Measurements from ENCODE around the gene SSBP4. TPM values are rescaled to one million over a fixed set of nuclear protein-coding genes. Genes with fewer than 3 reads are reported as not detected.

SSBP4 gene
- total RNA-seq, 1 donor from 2014 or later, result 56.6 TPM

GRCh38 chr19:18423258-18424020 is 4.2 kb downstream of the SSBP4 start:
- no peaks in the 10 kb centered on the region for H3K9me3 ChIP-seq (ENCODE audit: insufficient read depth, low read depth, low read length)
- H3K9ac ChIP-seq (ENCODE audit: low read length), result no peak overlapping the region
- H3K36me3 ChIP-seq (ENCODE audit: insufficient read depth, low read length), result no peaks in the 10 kb centered on the region
- H4K20me1 ChIP-seq (ENCODE audit: insufficient read depth, low read length), result peaks cover 78% of the 10 kb centered on the region
- peaks cover 34% of the 10 kb centered on the region for H3K4me1 ChIP-seq (ENCODE audit: insufficient read depth, low read length)
- no peak overlapping the region for H3K27ac Mint-ChIP-seq (ENCODE audit: unreplicated experiment)
- H3K4me1 Mint-ChIP-seq (ENCODE audit: low read depth, unreplicated experiment), result peaks cover 3% of the 10 kb centered on the region
- DNase-seq (ENCODE audit: low read depth), result no peak
- no peak for FAIRE-seq
- H3K27ac ChIP-seq (ENCODE audit: low read depth, low read length), result no peak overlapping the region
- H3K79me2 ChIP-seq (ENCODE audit: insufficient read depth, low read length), result peaks cover 83% of the 10 kb centered on the region
- H3K9me3 Mint-ChIP-seq (ENCODE audit: unreplicated experiment), result no peaks in the 10 kb centered on the region
- peaks cover 4% of the 10 kb centered on the region for H3K36me3 Mint-ChIP-seq (ENCODE audit: low read depth, unreplicated experiment)
- H3K27me3 ChIP-seq (ENCODE audit: insufficient read depth, low read length), result no peaks in the 10 kb centered on the region
- H3K4me2 ChIP-seq (ENCODE audit: low read length), result no peak overlapping the region
- H2AFZ ChIP-seq (ENCODE audit: low read depth, low read length), result no peak overlapping the region
- no peaks in the 10 kb centered on the region for H3K27me3 Mint-ChIP-seq (ENCODE audit: low read depth, unreplicated experiment)
- H3K4me3 Mint-ChIP-seq (ENCODE audit: unreplicated experiment), result no peak overlapping the region
- no peak overlapping the region for H3K4me3 ChIP-seq (ENCODE audit: insufficient read depth, low read depth, low read length)
- TF ChIP-seq EZH2 (IDR thresholded peaks at IDR 0.05; ENCODE audit: insufficient read depth, low read length) (no peak), CTCF (IDR thresholded peaks at IDR 0.05; ENCODE audit: insufficient read depth, low read depth, low read length) (no peak)

GRCh38 chr19:18424122-18424889 is 5.1 kb downstream of the SSBP4 start:
- peaks cover 3% of the 10 kb centered on the region for H3K4me1 Mint-ChIP-seq (ENCODE audit: low read depth, unreplicated experiment)
- no peak overlapping the region for H3K27ac Mint-ChIP-seq (ENCODE audit: unreplicated experiment)
- Histone ChIP-seq H3K9ac (ENCODE audit: low read length) (no peak overlapping the region), H4K20me1 (ENCODE audit: insufficient read depth, low read length) (peaks cover 78% of the 10 kb centered on the region), H3K4me2 (ENCODE audit: low read length) (no peak overlapping the region), H3K4me3 (ENCODE audit: insufficient read depth, low read depth, low read length) (no peak overlapping the region), H3K9me3 (ENCODE audit: insufficient read depth, low read depth, low read length) (no peaks in the 10 kb centered on the region), H2AFZ (ENCODE audit: low read depth, low read length) (no peak overlapping the region), H3K27ac (ENCODE audit: low read depth, low read length) (no peak overlapping the region), H3K27me3 (ENCODE audit: insufficient read depth, low read length) (no peaks in the 10 kb centered on the region), H3K36me3 (ENCODE audit: insufficient read depth, low read length) (no peaks in the 10 kb centered on the region), H3K4me1 (ENCODE audit: insufficient read depth, low read length) (peaks cover 35% of the 10 kb centered on the region), H3K79me2 (ENCODE audit: insufficient read depth, low read length) (peaks cover 83% of the 10 kb centered on the region)
- no peak overlapping the region for H3K4me3 Mint-ChIP-seq (ENCODE audit: unreplicated experiment)
- no peak for FAIRE-seq
- no peaks in the 10 kb centered on the region for H3K9me3 Mint-ChIP-seq (ENCODE audit: unreplicated experiment)
- TF ChIP-seq CTCF (IDR thresholded peaks at IDR 0.05; ENCODE audit: insufficient read depth, low read depth, low read length) (no peak), EZH2 (IDR thresholded peaks at IDR 0.05; ENCODE audit: insufficient read depth, low read length) (no peak)
- peaks cover 4% of the 10 kb centered on the region for H3K36me3 Mint-ChIP-seq (ENCODE audit: low read depth, unreplicated experiment)
- DNase-seq (ENCODE audit: low read depth), result no peak
- no peaks in the 10 kb centered on the region for H3K27me3 Mint-ChIP-seq (ENCODE audit: low read depth, unreplicated experiment)

Measured in astrocyte (in vitro differentiated cells and primary cell).